ENCODE data around the gene UGT1A8.
"Not testable (repeated sequence)": the region's sequence is repeated elsewhere in the genome, so short reads cannot be mapped to it uniquely, and the experiment has no call there.

Gene UGT1A8

DNA sequence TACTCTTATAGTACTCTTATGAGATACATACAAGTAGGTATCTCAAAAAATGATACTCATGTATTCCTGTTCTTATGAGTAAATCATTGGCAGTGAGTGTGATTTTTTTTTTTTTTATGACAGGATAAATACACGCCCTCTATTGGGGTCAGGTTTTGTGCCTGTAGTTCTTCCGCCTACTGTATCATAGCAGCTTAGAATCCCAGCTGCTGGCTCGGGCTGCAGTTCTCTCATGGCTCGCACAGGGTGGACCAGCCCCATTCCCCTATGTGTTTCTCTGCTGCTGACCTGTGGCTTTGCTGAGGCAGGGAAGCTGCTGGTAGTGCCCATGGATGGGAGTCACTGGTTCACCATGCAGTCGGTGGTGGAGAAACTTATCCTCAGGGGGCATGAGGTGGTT is at the start of gene UGT1A8:
UGT1A8 (plus strand) TSS at position 158 of the 400 bp plus-strand sequence; CDS start at position 233, 75 bp downstream.
- DNase-seq (ENCODE audit: low spot score), result not testable (repeated sequence)

- DNase-seq (ENCODE audit: low spot score), result no peak
Measured at GRCh38 chr2:233571001-233571400, 46.4 kb upstream of the UGT1A8 start.

- DNase-seq (ENCODE audit: low spot score), result no peak
Measured at GRCh38 chr2:233571462-233571861, 46.0 kb upstream of the UGT1A8 start.

DNA sequence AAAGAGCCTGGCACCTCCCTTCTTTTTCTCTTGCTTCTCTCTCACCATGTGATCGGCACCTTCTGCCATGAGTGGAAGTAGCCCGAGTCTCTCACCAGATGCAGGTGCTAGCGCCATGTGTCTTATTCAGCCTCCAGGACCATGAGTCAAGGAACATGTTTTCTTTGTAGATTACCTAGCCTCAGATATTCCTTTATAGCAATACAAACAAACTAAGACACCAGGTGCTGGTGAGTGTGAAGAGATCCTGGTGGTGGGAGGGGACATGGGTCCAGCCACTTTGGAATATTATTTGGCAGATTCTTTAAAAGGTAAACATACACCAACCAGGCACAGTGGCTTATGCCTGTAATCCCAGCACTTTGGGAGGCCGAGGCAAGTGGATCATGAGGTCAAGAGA is 45.0 kb upstream of the UGT1A8 start:
- DNase-seq (ENCODE audit: low spot score), result no peak

GRCh38 chr2:233577341-233577740 is 40.1 kb upstream of the UGT1A8 start:
- DNase-seq (ENCODE audit: low spot score), result not testable (repeated sequence)

DNA sequence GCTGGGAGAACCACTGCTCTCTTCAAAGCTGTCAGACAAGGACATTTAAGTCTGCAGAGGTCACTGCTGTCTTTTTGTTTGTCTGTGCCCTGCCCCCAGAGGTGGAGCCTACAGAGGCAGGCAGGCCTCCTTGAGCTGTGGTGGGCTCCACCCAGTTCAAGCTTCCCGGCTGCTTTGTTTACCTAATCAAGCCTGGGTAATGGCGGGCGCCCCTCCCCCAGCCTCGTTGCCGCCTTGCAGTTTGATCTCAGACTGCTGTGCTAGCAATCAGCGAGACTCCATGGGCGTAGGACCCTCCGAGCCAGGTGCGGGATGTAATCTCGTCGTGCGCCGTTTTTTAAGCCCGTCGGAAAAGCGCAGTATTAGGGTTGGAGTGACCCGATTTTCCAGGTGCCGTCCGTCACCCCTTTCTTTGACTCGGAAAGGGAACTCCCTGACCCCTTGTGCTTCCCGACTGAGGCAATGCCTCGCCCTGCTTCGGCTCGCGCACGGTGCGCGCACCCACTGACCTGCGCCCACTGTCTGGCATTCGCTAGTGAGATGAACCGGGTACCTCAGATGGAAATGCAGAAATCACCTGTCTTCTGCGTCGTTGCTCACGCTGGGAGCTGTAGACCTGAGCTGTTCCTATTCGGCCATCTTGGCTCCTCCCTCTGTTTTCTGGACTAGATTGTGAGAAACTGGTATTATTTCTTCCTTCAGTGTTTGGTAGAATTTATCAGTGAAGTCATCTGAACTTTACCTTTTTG is 34.0 kb upstream of the UGT1A8 start:
- not testable (repeated sequence) for DNase-seq (ENCODE audit: low spot score)

DNA sequence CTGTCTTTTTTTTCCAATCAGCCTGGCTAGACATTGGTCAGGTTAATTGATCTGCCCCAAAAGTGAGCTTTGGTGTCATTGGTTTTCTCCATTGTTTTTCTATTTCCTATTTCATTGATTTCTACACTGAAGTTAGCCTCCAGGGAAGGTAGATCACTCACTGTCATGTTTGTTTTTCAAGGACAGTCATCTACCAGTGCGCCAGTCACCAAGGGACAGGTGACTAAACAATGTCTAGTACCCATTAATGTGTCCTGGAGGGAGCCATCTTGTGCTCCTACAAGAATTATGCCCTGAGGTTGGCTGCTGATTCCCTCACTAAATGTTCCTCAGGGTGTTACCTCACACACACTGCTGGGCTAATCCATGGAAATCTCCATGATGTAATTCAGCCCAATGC is 33.2 kb upstream of the UGT1A8 start:
- no peak for DNase-seq (ENCODE audit: low spot score)

GRCh38 chr2:233588400-233588799 is 29.0 kb upstream of the UGT1A8 start:
- DNase-seq (ENCODE audit: low spot score), result no peak

GRCh38 chr2:233592706-233593105 is 24.7 kb upstream of the UGT1A8 start:
- DNase-seq (ENCODE audit: low spot score), result not testable (repeated sequence)

DNA sequence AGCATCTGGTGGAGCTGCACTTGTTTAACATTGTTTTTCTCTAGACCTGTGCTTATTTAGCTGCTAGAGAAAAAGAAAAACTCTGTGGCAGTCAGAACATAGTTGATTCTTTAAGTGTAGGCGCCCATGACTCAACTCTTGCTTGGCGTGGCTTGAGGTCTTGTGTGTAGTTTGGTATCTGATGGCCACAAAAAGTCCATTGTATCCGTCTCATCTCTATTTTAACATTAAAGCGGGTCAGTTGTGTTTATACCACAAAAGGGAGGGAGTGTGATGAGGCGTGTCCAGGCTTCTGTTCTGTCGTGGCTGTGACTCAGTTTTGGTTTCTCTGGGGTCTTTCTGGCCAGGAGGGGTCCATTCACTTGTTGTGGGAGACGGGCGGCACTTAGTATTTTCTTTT is 24.2 kb upstream of the UGT1A8 start:
- DNase-seq (ENCODE audit: low spot score), result no peak

GRCh38 chr2:233597522-233597921 is 19.9 kb upstream of the UGT1A8 start:
- no peak for DNase-seq (ENCODE audit: low spot score)

GRCh38 chr2:233598952-233599351 is 18.5 kb upstream of the UGT1A8 start:
- DNase-seq (ENCODE audit: low spot score), result no peak

- no peak for DNase-seq (ENCODE audit: low spot score)
Measured at GRCh38 chr2:233600386-233600785, 17.0 kb upstream of the UGT1A8 start.

GRCh38 chr2:233602076-233602475 is 15.4 kb upstream of the UGT1A8 start:
- no peak for DNase-seq (ENCODE audit: low spot score)

GRCh38 chr2:233603520-233603919 is 13.9 kb upstream of the UGT1A8 start:
- no peak for DNase-seq (ENCODE audit: low spot score)

- no peak for DNase-seq (ENCODE audit: low spot score)
Measured at GRCh38 chr2:233604826-233605225, 12.6 kb upstream of the UGT1A8 start.

DNA sequence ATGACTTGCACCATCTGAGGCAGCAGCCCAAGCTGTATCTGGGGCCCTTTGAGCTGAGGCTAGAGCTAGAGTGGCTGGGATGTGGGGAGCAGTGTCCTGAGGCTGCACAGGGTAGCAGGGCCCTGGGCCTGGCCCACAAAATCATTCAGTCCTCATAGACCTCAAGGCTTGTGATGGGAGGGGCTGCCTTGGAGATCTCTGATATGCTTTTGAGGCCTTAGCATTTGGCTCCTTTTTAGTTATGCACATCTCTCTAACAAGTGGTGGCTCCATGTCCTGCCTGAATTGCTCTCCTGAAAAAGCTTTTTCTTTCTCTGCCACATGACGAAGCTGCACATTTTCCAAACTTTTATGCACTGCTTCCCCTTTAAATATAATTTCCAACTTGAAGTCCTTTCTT is 11.8 kb upstream of the UGT1A8 start:
- DNase-seq (ENCODE audit: low spot score), result no peak

- no peak for DNase-seq (ENCODE audit: low spot score)
Measured at GRCh38 chr2:233611284-233611683, 6.1 kb upstream of the UGT1A8 start.

GRCh38 chr2:233620204-233620603 is 2.8 kb downstream of the UGT1A8 start:
- DNase-seq (ENCODE audit: low spot score), result no peak

DNA sequence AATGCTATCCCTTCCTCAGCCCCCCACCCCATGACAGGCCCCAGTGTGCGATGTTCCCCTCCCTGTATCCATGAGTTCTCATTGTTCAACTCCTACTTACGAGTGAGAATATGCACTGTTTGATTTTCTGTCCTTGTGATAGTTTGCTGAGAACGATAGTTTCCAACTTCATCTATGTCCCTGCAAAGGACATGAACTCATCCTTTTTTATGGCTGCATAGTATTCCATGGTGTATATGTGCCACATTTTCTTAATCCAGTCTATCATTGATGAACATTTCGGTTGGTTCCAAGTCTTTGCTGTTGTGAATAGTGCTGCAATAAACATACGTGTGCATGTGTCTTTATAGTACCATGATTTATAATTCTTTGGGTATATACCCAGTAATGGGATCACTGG is 4.4 kb downstream of the UGT1A8 start:
- not testable (repeated sequence) for DNase-seq (ENCODE audit: low spot score)

DNA sequence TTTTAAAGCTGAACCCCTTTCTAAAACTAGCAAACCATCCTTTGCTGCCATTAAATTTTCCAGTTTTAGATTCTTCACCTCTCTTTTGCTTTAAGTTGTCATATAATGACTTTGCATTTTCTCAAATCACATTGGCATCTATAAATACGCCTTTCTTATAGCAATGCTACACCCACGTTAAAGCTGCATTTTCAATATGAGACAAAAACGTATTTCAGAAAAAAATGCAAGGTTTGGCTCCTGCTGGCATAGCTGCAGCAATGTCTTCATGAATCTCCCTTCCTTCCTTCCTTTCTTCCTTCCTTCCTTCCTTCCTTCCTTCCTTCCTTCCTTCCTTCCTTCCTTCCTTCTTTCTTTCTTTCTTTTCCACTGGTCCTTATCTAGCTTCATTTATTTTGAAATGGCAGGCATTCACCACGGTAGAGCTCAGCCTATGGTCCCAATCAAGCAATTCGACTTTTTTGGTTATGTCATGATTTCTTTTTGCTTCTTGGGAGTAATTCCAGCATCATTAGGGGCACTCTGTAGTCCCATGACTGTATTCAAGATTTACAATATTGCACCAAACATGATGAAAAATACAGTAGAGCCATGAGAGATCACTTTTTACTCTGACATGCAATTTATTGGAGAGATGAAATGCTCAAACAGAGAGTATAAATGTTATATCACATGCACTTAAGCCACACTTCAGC is 10.0 kb downstream of the UGT1A8 start:
- no peak for DNase-seq (ENCODE audit: low spot score)

- DNase-seq (ENCODE audit: low spot score), result not testable (repeated sequence)
Measured at GRCh38 chr2:233636306-233636705, 18.9 kb downstream of the UGT1A8 start, which contains the start of gene UGT1A10. TSS of gene UGT1A10 (plus strand) at chr2:233636448. CDS start at chr2:233636523, 75 bp downstream.

DNA sequence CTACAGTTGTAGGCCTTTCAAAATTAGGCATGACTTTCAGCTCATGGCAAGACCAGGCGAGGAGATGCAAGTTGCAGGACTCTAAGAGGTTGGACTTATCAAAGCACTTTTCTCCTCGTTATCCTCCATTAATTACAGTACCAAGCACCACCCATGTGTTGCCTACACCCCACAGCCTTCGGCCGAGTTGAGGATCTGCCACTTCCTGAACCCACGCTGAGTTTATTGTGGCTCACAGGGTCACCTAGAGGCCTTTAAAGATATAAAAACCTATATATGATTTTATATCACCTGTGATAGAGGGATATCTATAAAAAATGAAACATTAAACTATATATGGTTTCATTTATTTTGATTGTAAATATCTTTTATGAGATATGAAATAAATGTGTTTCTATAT is 21.4 kb downstream of the UGT1A8 start:
- no peak for DNase-seq (ENCODE audit: low spot score)
